GM19238 (cell line): ENCODE measurements around the gene CCDC50.

Experiments used
- DNase-seq: peaks from one replicate; pipeline ENCODE4 v3.0.0; 2011; ENCODE audit warnings: low spot score; ENCODE audit not compliant: insufficient read length

CCDC50 gene

GRCh38 chr3:191328962-191329653 lies at the start of gene CCDC50:
Gene CCDC50, plus strand, starts transcription at chr3:191329394. Its CDS starts 281 bp downstream, at chr3:191329675.
- peak; percentile 72 for DNase-seq

GRCh38 chr3:191280111-191280510 lies 49.1 kb upstream of the CCDC50 start:
- no peak for DNase-seq

DNA sequence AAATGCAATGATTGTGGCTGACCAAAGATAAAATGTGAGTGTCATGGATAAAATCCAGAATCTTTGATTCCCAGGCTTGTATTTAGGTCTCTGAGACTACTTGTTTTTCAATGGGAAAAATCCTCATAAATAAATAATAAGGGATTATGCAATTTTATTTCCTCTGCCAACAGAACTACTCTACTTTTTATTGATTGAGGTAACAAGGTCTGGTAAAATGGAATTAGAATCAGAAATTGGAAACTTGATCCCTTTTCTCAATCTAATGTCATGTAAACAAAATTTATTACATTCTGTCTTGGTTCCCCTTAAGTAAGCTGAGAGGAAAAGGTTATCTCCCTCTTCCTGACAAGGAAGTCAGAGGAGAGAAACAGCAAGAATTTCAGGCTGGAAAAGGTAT lies 48.3 kb upstream of the CCDC50 start:
- DNase-seq: no peak

DNA sequence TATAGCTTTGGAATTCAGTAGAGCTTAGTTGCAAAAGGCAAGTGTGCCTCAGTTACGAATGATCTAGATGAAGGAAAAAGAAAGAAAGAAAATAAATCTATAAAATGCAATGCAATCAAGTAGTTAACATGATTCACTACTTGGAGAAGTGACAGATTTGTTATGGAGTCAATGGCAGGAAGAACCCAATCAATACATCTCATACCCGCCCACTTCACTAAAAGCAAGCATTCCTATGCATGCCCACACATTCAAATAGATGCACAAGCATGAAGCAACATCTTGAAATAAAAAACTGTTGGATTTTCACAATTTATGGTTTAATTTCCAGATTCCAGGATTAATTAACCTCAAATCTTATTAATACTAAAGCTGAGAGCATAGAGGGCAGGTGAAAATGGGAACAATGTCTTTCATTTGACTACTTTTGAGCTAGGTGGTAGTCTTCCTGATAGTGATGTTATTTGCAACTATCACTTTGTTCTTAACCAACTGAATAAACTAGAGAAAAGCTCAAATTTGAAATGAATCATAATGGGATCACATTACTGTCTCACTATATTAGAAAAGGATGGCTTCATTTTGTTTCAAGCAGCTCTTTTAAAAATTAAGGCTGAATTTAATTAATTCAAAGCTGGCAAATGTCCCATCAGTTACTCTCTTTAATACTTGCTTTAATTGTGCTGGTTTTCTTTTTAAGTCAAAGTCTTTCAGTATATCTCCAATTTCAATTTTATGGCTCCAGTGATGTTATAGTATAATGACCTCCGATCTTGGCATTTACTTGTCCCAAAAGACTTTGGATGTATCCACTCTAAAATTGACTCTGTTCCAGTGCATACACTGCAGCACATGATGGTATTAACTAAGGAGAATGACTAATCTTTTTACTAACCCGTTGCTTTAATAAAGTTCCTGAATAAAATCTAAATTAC lies 46.7 kb upstream of the CCDC50 start:
- DNase-seq: no peak

- no peak for DNase-seq
Observed at GRCh38 chr3:191283400-191283799, 45.8 kb upstream of the CCDC50 start.

DNA sequence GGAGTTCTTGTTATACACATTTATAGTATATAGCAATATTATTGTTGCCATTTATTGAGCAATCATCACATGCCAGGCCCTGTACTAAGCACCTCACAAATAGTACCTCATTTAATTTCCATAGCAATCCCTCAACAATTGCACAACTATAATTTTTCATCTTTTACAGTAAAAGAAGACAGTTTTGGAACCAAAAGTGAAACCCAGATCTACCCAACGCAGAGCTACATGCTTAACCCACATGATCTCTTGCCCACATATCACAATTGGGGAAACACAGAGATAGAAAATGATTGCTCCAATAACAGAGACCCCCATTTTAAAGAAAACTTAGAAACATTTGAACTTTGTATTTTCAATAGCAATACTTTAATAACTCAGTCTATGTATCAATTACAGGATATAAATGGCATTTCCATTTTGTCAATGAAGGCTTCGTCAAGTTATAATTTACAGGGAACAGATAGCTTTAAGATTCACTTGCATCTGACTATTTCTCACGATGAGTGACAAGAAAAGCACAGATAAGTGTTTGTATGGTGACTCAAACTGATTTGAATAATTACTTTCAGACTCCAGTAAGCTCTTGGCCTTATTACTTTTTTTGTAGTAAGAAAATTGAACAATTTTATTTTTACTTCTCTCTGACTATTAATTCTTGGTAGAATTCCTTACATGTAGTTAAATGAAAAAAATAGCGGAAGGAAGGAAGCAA lies 38.7 kb upstream of the CCDC50 start:
- no peak for DNase-seq

GRCh38 chr3:191292243-191293015 lies 36.8 kb upstream of the CCDC50 start:
- no peak for DNase-seq

GRCh38 chr3:191294291-191294690 lies 34.9 kb upstream of the CCDC50 start:
- DNase-seq: no peak

GRCh38 chr3:191296041-191296541 lies 33.1 kb upstream of the CCDC50 start:
- DNase-seq: peak; percentile 15

DNA sequence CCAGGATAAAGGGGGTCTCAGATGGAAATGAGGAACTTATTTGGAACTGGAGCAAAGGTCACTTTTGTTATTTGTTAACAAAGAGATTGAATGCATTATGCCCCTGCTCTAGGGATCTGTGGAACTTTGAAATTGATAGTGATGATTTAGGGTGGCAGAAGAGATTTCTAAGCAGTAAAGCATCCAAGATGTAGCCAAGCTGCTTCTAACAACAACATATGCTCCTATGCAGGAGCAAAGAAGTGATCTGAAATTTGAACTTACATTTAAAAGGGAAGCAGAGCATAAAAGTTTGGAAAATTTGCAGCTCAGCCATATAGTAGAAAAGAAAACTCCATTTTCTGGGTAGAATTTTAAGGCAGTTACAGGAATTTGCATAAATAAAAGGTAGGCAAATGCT lies 30.3 kb upstream of the CCDC50 start:
- DNase-seq: no peak

DNA sequence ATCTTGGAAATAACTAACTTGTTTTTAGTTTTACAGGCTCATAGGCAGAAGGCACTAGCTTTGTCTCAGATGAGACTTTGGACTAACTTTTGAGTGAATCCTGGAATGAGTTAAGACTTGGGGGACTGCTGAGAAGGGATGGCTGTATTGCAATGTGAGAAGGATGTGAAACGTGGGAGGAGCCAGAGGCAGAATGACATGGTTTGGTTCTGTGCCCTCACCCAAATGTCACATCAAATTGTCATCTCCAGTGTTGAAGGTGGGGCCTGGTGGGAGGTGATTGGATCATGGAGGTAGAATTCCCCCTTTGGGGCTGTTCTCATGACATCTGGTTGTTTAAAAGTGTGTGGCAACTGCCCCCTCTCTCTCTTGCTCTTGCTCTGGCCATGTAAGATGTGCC lies 28.8 kb upstream of the CCDC50 start:
- DNase-seq: no peak

- DNase-seq: peak; percentile 24
Observed at GRCh38 chr3:191301017-191301416, 28.2 kb upstream of the CCDC50 start.

DNA sequence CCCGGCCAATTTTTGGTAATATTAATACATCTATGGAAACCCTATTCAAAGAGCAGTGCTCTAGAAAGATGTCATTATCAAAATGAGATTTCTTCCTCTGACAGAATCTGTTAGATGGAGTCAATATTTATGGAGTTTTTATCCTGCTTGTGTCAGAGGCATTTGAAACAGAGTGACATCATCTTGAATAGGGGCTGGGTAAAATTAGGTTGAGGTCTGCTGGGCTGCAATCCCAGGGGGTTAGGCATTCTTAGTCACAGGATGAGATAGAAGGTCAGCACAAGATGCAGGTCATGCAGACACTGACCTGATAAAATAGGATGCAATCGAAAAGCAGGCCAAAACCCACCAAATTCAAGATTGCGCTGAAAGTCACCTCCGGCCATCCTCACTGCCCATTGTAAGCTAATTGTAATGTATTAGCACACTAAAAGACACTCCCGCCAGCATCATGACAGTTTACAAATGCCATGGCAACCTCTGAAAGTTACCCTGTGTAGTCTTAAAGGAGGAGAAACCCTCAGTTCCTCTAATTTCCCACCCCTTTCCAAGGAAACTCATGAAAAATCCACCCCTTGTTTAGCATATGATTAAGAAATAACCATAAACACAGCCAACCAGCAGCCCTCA lies 27.3 kb upstream of the CCDC50 start:
- no peak for DNase-seq

GRCh38 chr3:191302451-191302850 lies 26.7 kb upstream of the CCDC50 start:
- DNase-seq: no peak

- no peak for DNase-seq
Observed at GRCh38 chr3:191303596-191303995, 25.6 kb upstream of the CCDC50 start.

DNA sequence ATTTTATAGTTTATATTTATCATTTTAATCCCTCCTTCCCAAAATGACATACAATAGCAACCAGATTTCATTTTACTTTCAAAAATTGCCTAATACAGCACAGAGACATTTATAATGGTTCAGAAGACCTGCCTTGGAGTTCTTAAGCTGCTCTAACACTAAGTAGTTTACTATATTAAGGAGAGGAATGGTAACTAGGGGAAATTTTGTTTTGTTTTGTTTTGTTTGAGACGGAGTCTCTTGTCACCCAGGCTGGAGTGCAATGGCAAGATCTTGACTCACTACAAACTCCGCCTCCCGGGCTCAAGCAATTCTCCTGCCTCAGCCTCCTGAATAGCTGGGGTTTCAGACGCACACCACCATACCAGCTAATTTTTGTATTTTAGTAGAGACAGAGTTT lies 22.8 kb upstream of the CCDC50 start:
- DNase-seq: no peak

- DNase-seq: no peak
Observed at GRCh38 chr3:191307341-191307740, 21.9 kb upstream of the CCDC50 start.

- DNase-seq: no peak
Observed at GRCh38 chr3:191313296-191313695, 15.9 kb upstream of the CCDC50 start.

- no peak for DNase-seq
Observed at GRCh38 chr3:191314109-191314728, 15.0 kb upstream of the CCDC50 start.
